Stomach smooth muscle (tissue), 2 donors: ENCODE results near the gene PRMT3.

Experiments
- H3K27ac ChIP-seq: one replicate; pipeline ENCODE4 v1.7.0; 2013; ENCODE audit warnings: mild to moderate bottlenecking, low read length, inconsistent platforms
- H3K27me3 ChIP-seq, 2 donors: one replicate each; pipeline ENCODE4 v1.7.0; 2013; ENCODE audit warnings: low read length in 2 of 2; ENCODE audit not compliant: insufficient read depth in 2 of 2, control insufficient read depth in 1 of 2
- H3K36me3 ChIP-seq, 2 donors: one replicate each; pipeline ENCODE4 v1.7.0; 2013; ENCODE audit warnings: low read length in 2 of 2; ENCODE audit not compliant: control insufficient read depth in 2 of 2, insufficient read depth in 2 of 2
- H3K4me1 ChIP-seq: one replicate; pipeline ENCODE4 v1.7.0; 2013; ENCODE audit warnings: low read length; ENCODE audit not compliant: control insufficient read depth, insufficient read depth
- H3K4me3 ChIP-seq, 2 donors: one replicate each; pipeline ENCODE4 v1.7.0; 2013; ENCODE audit warnings: low read length in 2 of 2
- H3K9ac ChIP-seq, 2 donors: one replicate each; pipeline ENCODE4 v1.7.0; 2013; ENCODE audit warnings: low read length in 2 of 2, mild to moderate bottlenecking in 1 of 2
- H3K9me3 ChIP-seq, 2 donors: one replicate each; pipeline ENCODE4 v1.7.0; 2013; ENCODE audit warnings: low read length in 2 of 2; ENCODE audit not compliant: control insufficient read depth in 2 of 2
- donor health status: healthy.
- donor health status: Pancreatic carcinoma.

The PRMT3 gene

GRCh38 chr11:20387261-20388095, at the start of gene PRMT3:
PRMT3 (plus strand) TSS chr11:20387716; CDS start chr11:20387747, 31 bp downstream.
- Histone ChIP-seq H3K27me3 (no peaks in the 10 kb centered on the region), H3K4me3 (peak within 1 kb of the TSS; percentile 91 to 95), H3K27ac (peak within 1 kb of the TSS; percentile 88), H3K9ac (peak within 1 kb of the TSS; percentile 88 to 95), H3K4me1 (peaks cover 12% of the 10 kb centered on the region), H3K36me3 (peaks cover 0 to 7% of the 10 kb centered on the region in 2 donors), H3K9me3 (no peaks in the 10 kb centered on the region)

GRCh38 chr11:20342347-20343141, 45.0 kb upstream of the PRMT3 start:
- H3K9ac ChIP-seq, result no peak overlapping the region
- no peaks in the 10 kb centered on the region for H3K4me1 ChIP-seq
- H3K9me3 ChIP-seq, result no peaks in the 10 kb centered on the region
- no peak overlapping the region for H3K27ac ChIP-seq
- no peaks in the 10 kb centered on the region for H3K36me3 ChIP-seq
- no peak overlapping the region for H3K4me3 ChIP-seq
- H3K27me3 ChIP-seq, result peaks cover 14% of the 10 kb centered on the region in 2 donors

GRCh38 chr11:20351136-20351535, 36.4 kb upstream of the PRMT3 start:
- Histone ChIP-seq H3K27me3 (peaks cover 0 to 2% of the 10 kb centered on the region in 2 donors), H3K36me3 (no peaks in the 10 kb centered on the region), H3K9me3 (no peaks in the 10 kb centered on the region), H3K27ac (no peak overlapping the region), H3K9ac (no peak overlapping the region), H3K4me3 (no peak overlapping the region), H3K4me1 (no peaks in the 10 kb centered on the region)

- no peak overlapping the region for H3K4me3 ChIP-seq
- no peaks in the 10 kb centered on the region for H3K9me3 ChIP-seq
- H3K4me1 ChIP-seq, result no peaks in the 10 kb centered on the region
- H3K36me3 ChIP-seq, result no peaks in the 10 kb centered on the region
- H3K27ac ChIP-seq, result no peak overlapping the region
- H3K27me3 ChIP-seq, result peaks cover 0 to 2% of the 10 kb centered on the region in 2 donors
- H3K9ac ChIP-seq, result no peak overlapping the region
These were observed 35.7 kb upstream of the PRMT3 start for GRCh38 chr11:20351751-20352262.

- no peak overlapping the region for H3K9ac ChIP-seq
- no peak overlapping the region for H3K27ac ChIP-seq
- H3K9me3 ChIP-seq, result no peaks in the 10 kb centered on the region
- H3K36me3 ChIP-seq, result no peaks in the 10 kb centered on the region
- H3K4me3 ChIP-seq, result no peak overlapping the region
- H3K4me1 ChIP-seq, result no peaks in the 10 kb centered on the region
- peaks cover 0 to 2% of the 10 kb centered on the region in 2 donors for H3K27me3 ChIP-seq
These were observed 33.6 kb upstream of the PRMT3 start for GRCh38 chr11:20353829-20354434.

GRCh38 chr11:20355221-20356219, 32.0 kb upstream of the PRMT3 start:
- Histone ChIP-seq H3K27ac (no peak overlapping the region), H3K9me3 (no peaks in the 10 kb centered on the region), H3K9ac (no peak overlapping the region)

GRCh38 chr11:20357150-20357549, 30.4 kb upstream of the PRMT3 start:
- H3K27me3 ChIP-seq, result no peaks in the 10 kb centered on the region
- no peak overlapping the region for H3K9ac ChIP-seq

More at GRCh38 chr11:20355221-20356219, 32.0 kb upstream of the PRMT3 start:
- no peaks in the 10 kb centered on the region for H3K36me3 ChIP-seq
- no peak overlapping the region for H3K4me3 ChIP-seq
- no peaks in the 10 kb centered on the region for H3K4me1 ChIP-seq
- H3K27me3 ChIP-seq, result peaks cover 0 to 2% of the 10 kb centered on the region in 2 donors

GRCh38 chr11:20360650-20361049, 26.9 kb upstream of the PRMT3 start:
- no peak overlapping the region for H3K27ac ChIP-seq
- no peaks in the 10 kb centered on the region for H3K36me3 ChIP-seq
- H3K9ac ChIP-seq, result no peak overlapping the region
- no peak overlapping the region for H3K4me3 ChIP-seq
- peaks cover 12% of the 10 kb centered on the region for H3K4me1 ChIP-seq
- H3K27me3 ChIP-seq, result peaks cover 0 to 10% of the 10 kb centered on the region in 2 donors
- no peaks in the 10 kb centered on the region for H3K9me3 ChIP-seq

More at GRCh38 chr11:20357150-20357549, 30.4 kb upstream of the PRMT3 start:
- Histone ChIP-seq H3K36me3 (no peaks in the 10 kb centered on the region), H3K4me1 (no peaks in the 10 kb centered on the region), H3K4me3 (no peak overlapping the region), H3K27ac (no peak overlapping the region), H3K9me3 (no peaks in the 10 kb centered on the region)

GRCh38 chr11:20362481-20362880, 25.0 kb upstream of the PRMT3 start:
- Histone ChIP-seq H3K4me3 (no peak overlapping the region), H3K9me3 (no peaks in the 10 kb centered on the region), H3K27ac (no peak overlapping the region), H3K27me3 (peaks cover 0 to 10% of the 10 kb centered on the region in 2 donors), H3K9ac (no peak overlapping the region), H3K4me1 (peaks cover 12% of the 10 kb centered on the region), H3K36me3 (no peaks in the 10 kb centered on the region)
